Measurements from ENCODE around the gene RBM20.
"Not testable (repeated sequence)": the region's sequence is repeated elsewhere in the genome, so short reads cannot be mapped to it uniquely, and the experiment has no call there.

Gene RBM20

GRCh38 chr10:110725801-110726630 is 81.9 kb downstream of the RBM20 start:
- ATAC-seq, result no peak
- no peak for TF ChIP-seq RARB (CRISPR knock-in tag; IDR thresholded peaks at IDR 0.05)
- TF ChIP-seq ZNF565 (CRISPR knock-in tag; conservative IDR thresholded peaks at IDR 0.05; ENCODE audit: low read depth), result no peak
- no peak for TF ChIP-seq PPARA (CRISPR knock-in tag; IDR thresholded peaks at IDR 0.05; ENCODE audit: borderline replicate concordance)
- TF ChIP-seq TSHZ2 (CRISPR knock-in tag; IDR thresholded peaks at IDR 0.05), result no peak
- no peak for TF ChIP-seq OSR1 (CRISPR knock-in tag; IDR thresholded peaks at IDR 0.05)
- TF ChIP-seq CSDC2 (CRISPR knock-in tag; IDR thresholded peaks at IDR 0.05), result no peak
- no peak for TF ChIP-seq PATZ1 (CRISPR knock-in tag; IDR thresholded peaks at IDR 0.05; ENCODE audit: borderline replicate concordance)
- TF ChIP-seq BACH2 (CRISPR knock-in tag; IDR thresholded peaks at IDR 0.05; ENCODE audit: borderline replicate concordance), result no peak
- no peak for TF ChIP-seq ARNTL (CRISPR knock-in tag; IDR thresholded peaks at IDR 0.05; ENCODE audit: borderline replicate concordance, low read depth)
- no peak for TF ChIP-seq CSRNP3 (CRISPR knock-in tag; IDR thresholded peaks at IDR 0.05)
- no peak for TF ChIP-seq ESRRG (CRISPR knock-in tag; IDR thresholded peaks at IDR 0.05)
- no peak for TF ChIP-seq ZFP30 (CRISPR knock-in tag; IDR thresholded peaks at IDR 0.05)
- TF ChIP-seq CREB5 (CRISPR knock-in tag; IDR thresholded peaks at IDR 0.05; ENCODE audit: low read depth), result no peak

- not testable (repeated sequence) for ATAC-seq
Observed at GRCh38 chr10:110727785-110728184, 83.6 kb downstream of the RBM20 start.

- no peak for ATAC-seq
- no peak for TF ChIP-seq GLIS3 (CRISPR knock-in tag; IDR thresholded peaks at IDR 0.05)
- TF ChIP-seq ZNF565 (CRISPR knock-in tag; conservative IDR thresholded peaks at IDR 0.05; ENCODE audit: low read depth), result no peak
- no peak for TF ChIP-seq PATZ1 (CRISPR knock-in tag; IDR thresholded peaks at IDR 0.05; ENCODE audit: borderline replicate concordance)
- TF ChIP-seq CREB5 (CRISPR knock-in tag; IDR thresholded peaks at IDR 0.05; ENCODE audit: low read depth), result no peak
- TF ChIP-seq ESRRG (CRISPR knock-in tag; IDR thresholded peaks at IDR 0.05), result no peak
- no peak for TF ChIP-seq ARNTL (CRISPR knock-in tag; IDR thresholded peaks at IDR 0.05; ENCODE audit: borderline replicate concordance, low read depth)
- no peak for TF ChIP-seq TOX (CRISPR knock-in tag; IDR thresholded peaks at IDR 0.05; ENCODE audit: borderline replicate concordance)
Observed at GRCh38 chr10:110730345-110731050, 86.4 kb downstream of the RBM20 start.

Data from SK-N-SH treated with all-trans-retinoic acid at 6 μM for 48 hours (cell line).